Cerebellar nuclear complex (tissue), 1 donor: ENCODE data around the gene KAT7.
"Not testable (repeated sequence)": the region's sequence is repeated elsewhere in the genome, so short reads cannot be mapped to it uniquely, and the experiment has no call there.

Source experiments
- DNase-seq, 2 experiments: peaks; one replicate each; lab custom pipeline; 2025; lab: John Stamatoyannopoulos, UW

KAT7 gene

DNA sequence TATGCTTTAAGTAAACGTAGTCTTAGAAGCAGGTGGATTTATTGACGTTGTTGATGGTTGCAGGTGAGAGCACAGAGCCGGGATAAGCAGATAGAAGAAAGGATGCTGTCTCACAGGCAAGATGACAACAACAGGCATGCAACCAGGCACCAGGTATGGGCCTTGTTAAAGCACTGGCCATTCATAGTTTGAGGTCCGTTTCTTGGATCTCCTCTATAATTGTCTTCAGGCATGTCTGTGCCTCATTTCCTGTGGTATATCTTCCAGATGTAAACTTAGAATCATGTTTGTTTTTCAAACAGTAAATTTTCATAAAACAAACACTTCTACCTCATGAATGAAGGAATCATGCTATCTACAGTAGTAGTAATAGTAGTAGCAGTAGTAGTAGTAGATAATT is 20.6 kb downstream of the KAT7 start:
- no peak for DNase-seq

- DNase-seq, result no peak
Observed at GRCh38 chr17:49814781-49815529, 26.5 kb downstream of the KAT7 start.

- DNase-seq, result no peak
Observed at GRCh38 chr17:49815761-49816281, 27.3 kb downstream of the KAT7 start.

GRCh38 chr17:49817993-49818392 is 29.5 kb downstream of the KAT7 start:
- no peak for DNase-seq

GRCh38 chr17:49819138-49819537 is 30.7 kb downstream of the KAT7 start:
- no peak for DNase-seq

GRCh38 chr17:49819651-49820050 is 31.2 kb downstream of the KAT7 start:
- DNase-seq, result no peak

DNA sequence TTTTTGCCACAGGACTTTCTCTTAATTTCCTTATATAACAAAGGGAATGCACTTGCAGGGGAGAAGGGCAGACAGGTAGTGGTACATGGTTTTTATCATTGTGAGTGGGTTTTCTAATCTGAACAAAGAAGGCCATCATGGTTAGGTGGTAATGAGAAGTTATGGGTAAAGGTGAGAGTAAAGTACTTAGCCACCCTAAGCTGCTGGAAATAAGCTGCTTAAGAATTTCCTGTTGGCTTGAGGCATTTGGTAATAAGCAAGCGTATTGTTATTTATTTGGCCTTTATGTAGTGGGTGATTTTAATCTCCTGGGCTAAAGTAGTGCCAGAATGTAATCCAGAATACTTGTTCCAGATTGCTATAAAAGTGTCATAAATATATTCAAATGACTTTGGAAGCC is 32.3 kb downstream of the KAT7 start:
- no peak for DNase-seq

- DNase-seq, result no peak
Observed at GRCh38 chr17:49821466-49821865, 33.0 kb downstream of the KAT7 start.

GRCh38 chr17:49821916-49822315 is 33.4 kb downstream of the KAT7 start:
- no peak for DNase-seq

DNA sequence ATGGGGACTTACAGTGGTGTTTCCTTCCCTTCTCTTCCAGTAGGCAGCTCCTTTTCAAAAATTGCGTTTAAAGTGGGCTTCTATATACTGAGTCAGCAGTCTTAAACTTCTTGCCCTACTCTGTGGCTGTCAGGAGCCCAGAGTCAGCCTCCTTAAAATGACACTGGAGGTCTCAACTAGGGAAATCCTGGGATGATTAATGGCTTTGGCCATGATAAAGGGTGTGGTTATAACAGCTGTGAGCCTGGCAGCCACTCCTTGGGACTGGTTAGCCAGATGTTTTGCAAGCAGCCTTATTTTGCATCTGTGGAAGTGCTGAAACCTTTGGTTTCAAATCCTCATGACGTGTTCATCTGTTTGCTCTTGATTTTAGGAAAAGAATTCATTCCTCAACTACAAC is 34.3 kb downstream of the KAT7 start:
- DNase-seq, result no peak

- no peak for DNase-seq
Observed at GRCh38 chr17:49823614-49824013, 35.1 kb downstream of the KAT7 start.

DNA sequence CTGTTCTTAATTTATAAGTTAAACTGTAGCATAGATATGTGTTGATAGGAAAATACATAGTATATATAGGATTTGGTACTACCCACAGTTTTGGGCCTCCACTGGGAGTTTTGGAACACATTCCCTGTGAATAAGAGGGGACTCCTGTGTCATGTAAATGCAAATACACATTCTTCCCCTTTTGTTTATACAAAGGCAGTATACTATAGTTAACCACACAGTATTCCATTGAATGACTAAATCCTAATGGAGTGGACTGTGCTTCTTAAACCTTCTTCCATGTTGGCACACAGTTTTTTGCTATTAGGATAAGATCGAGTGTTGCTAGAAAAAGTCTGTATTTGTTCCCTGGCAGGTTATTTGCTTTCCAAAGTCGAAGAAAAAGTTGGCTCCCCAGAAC is 37.2 kb downstream of the KAT7 start:
- no peak for DNase-seq

GRCh38 chr17:49828325-49828724 is 39.8 kb downstream of the KAT7 start:
- not testable (repeated sequence) for DNase-seq

GRCh38 chr17:49829026-49829425 is 40.5 kb downstream of the KAT7 start:
- DNase-seq, result no peak

GRCh38 chr17:49830605-49831004 is 42.1 kb downstream of the KAT7 start:
- no peak for DNase-seq

DNA sequence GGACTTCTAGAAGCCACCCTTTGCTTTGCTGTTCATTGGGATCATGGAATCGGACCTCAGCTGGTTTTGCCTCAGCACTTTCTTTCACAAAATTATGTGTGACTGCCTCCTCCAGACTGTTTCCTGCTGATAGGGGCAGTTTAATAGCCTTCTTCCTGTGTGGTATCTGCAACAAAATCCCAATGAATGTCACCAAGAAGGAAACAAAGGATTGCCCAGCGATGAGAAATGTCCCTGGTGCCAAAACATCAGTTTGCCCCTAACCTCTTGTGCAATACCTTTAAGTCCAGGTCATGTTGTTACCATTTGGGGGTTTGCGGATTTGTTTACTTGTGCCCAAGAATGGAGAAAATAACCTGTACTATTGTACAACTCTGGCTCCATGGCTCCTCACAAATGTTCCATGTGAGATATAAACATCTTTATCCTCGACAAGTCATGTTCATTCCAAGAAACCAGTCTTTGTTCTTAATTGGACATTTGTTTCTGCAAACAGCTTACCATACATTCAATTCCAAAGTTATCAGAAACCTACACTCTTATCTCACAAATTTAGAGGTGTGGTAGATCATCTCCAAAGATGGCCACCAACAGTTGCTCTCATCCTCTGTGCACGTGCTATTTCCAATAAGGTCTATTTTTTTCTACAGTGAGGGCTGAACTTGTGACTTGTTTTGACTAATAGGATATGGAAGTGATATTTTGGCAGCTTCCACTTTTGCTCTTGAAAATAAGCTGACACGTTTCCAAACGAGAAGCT is 44.5 kb downstream of the KAT7 start:
- no peak for DNase-seq

DNA sequence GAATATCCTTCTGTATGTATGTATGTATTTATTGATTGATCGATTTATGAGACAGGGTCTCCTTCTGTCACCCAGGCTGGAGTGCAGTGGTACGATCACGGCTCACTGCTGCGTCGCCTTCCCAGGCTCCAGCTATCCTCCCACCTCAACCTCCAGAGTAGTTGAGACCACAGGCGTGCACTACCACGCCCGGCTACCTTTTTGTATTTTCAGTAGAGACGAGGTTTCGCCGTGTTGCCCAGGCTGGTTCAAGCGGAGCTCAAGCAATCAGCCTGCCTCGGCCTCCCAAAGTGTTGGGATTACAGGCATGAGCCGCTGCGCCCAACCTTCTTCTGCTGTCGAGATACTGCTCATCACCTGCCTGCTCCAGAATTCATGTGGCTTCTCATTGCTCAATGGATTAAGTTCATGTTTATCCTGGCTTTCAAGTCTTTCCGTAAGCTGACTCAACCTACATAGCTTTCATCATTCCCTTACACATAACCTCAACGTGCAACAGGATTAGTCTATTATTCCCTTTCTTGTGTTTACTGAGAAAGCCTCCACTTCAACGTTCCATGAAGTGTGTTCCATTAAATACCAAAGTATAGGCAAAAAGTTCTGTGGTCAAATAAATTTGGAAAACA is 45.8 kb downstream of the KAT7 start:
- no peak for DNase-seq

- no peak for DNase-seq
Observed at GRCh38 chr17:49835472-49835871, 47.0 kb downstream of the KAT7 start.

DNA sequence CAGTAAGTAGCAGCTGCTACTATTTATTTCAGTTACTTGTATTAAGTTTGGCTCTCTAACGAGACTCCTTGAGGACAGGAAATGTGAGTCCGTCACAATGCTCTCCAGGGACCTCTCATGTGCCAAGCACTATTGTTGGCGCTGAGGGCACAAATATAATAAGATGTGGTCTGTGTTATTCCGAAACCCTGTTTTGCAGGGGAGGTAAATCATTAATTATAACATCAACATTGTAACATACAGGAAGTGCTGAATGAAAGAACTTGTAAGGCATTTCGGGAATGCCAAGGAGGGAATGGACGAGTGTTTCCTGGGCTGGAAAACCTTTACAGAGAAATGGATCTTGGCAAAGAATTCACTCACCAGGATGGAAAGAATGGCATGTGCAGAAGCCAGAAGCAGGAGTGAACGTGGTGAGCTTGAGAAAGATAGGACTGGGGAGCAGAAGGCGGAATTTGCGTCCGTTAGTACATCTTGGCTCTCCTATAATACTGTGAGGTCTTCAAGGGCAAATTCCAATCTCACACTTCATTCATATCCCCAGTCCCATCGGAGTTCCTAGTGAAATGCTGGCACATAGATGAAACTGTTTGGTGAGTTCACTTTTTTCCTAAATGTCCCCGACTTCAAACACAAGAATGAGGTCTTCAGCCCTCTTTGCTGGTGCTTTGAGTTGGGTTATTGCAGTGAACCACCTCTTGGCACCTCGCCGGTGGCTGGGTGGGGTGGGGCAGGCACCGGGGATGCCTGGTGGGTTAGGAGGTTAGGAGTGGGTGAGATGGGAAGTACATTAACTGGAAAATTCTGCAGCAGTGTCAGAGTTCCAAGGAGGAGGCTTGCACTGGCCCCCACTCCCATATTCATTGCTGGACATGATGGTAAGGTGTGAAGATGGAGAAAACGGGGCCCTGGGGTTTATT is 47.9 kb downstream of the KAT7 start:
- no peak for DNase-seq

GRCh38 chr17:49839455-49839854 is 51.0 kb downstream of the KAT7 start:
- no peak for DNase-seq

DNA sequence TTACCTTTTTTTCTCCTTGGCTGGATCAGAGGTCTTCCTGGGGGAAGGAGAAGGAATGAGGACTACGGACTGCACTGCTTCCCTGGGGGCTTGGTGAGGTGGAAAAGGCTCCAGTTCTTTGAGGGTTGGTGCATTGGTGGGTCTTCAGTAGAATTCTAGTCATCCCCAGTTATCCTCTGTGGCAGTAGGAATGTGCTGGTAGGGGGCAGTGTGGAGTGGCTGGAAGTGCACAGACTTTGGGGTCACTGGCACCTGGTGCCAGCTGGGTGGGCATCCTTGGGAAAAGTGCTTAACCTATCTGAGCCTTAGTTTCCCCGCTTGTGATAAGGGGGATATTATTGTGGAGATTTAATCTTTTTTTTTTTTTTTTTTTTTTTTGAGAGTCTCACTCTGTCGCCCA is 53.1 kb downstream of the KAT7 start:
- no peak for DNase-seq

- DNase-seq, result no peak
Observed at GRCh38 chr17:49842371-49842770, 53.9 kb downstream of the KAT7 start.
